Activated CD8-positive, alpha-beta memory T cell treated with anti-CD3 and anti-CD28 coated beads, Interleukin-2, amount 50 U/mL, for 48 hours (primary cell): ENCODE measurements around the gene KAZN.

Experiments
- DNase-seq: peaks from one replicate; pipeline ENCODE4 v3.0.0-alpha.2; 2020

KAZN gene

GRCh38 chr1:14679027-14679688 lies 80.7 kb downstream of the KAZN start:
- no peak for DNase-seq

GRCh38 chr1:14681182-14681581 lies 82.7 kb downstream of the KAZN start:
- no peak for DNase-seq

GRCh38 chr1:14682941-14683621 lies 84.6 kb downstream of the KAZN start:
- no peak for DNase-seq

GRCh38 chr1:14685078-14685477 lies 86.6 kb downstream of the KAZN start:
- no peak for DNase-seq

- DNase-seq, result no peak
These were observed 88.2 kb downstream of the KAZN start for GRCh38 chr1:14686701-14687100.

- no peak for DNase-seq
These were observed 88.7 kb downstream of the KAZN start for GRCh38 chr1:14687147-14687546.

GRCh38 chr1:14689996-14690615 lies 91.6 kb downstream of the KAZN start:
- no peak for DNase-seq

GRCh38 chr1:14693949-14694348 lies 95.5 kb downstream of the KAZN start:
- no peak for DNase-seq

- no peak for DNase-seq
These were observed 96.1 kb downstream of the KAZN start for GRCh38 chr1:14694589-14694988.

- no peak for DNase-seq
These were observed 98.3 kb downstream of the KAZN start for GRCh38 chr1:14696761-14697160.

- no peak for DNase-seq
These were observed 98.9 kb downstream of the KAZN start for GRCh38 chr1:14697353-14697752.

- no peak for DNase-seq
These were observed 99.8 kb downstream of the KAZN start for GRCh38 chr1:14698314-14698713.

- no peak for DNase-seq
These were observed 101.1 kb downstream of the KAZN start for GRCh38 chr1:14699620-14700019.

- no peak for DNase-seq
These were observed 106.4 kb downstream of the KAZN start for GRCh38 chr1:14704846-14705245.

GRCh38 chr1:14705824-14706223 lies 107.3 kb downstream of the KAZN start:
- DNase-seq, result no peak

GRCh38 chr1:14706631-14707030 lies 108.1 kb downstream of the KAZN start:
- DNase-seq, result no peak

- DNase-seq, result no peak
These were observed 109.3 kb downstream of the KAZN start for GRCh38 chr1:14707531-14708445.

- no peak for DNase-seq
These were observed 111.8 kb downstream of the KAZN start for GRCh38 chr1:14710331-14710730.

GRCh38 chr1:14712136-14712535 lies 113.7 kb downstream of the KAZN start:
- DNase-seq, result no peak

- DNase-seq, result no peak
These were observed 114.6 kb downstream of the KAZN start for GRCh38 chr1:14713077-14713476.

- DNase-seq, result no peak
These were observed 116.8 kb downstream of the KAZN start for GRCh38 chr1:14715266-14715665.

- no peak for DNase-seq
These were observed 117.3 kb downstream of the KAZN start for GRCh38 chr1:14715802-14716201.

- DNase-seq, result no peak
These were observed 118.0 kb downstream of the KAZN start for GRCh38 chr1:14716474-14716873.
